Ishikawa (cell line): ENCODE results near the gene KIAA1755.

Source experiments
- CREB1 ChIP-seq: IDR thresholded peaks from 2 replicates; pipeline ENCODE4 v1.6.1; 2012; ENCODE audit warnings: low read depth
- EGR1 ChIP-seq: IDR thresholded peaks from 2 replicates; pipeline ENCODE4 v1.6.1; 2012
- EP300 ChIP-seq: IDR thresholded peaks from 2 replicates; pipeline ENCODE4 v1.6.1; 2012; ENCODE audit warnings: borderline replicate concordance
- FOXM1 ChIP-seq: IDR thresholded peaks from 2 replicates; pipeline ENCODE4 v1.6.1; 2012; ENCODE audit warnings: low read depth, borderline replicate concordance
- NFIC ChIP-seq: IDR thresholded peaks from 2 replicates; pipeline ENCODE4 v1.6.1; 2012
- RAD21 ChIP-seq: IDR thresholded peaks from 2 replicates; pipeline ENCODE4 v1.6.1; 2012; ENCODE audit warnings: low read depth
- TAF1 ChIP-seq: IDR thresholded peaks from 2 replicates; pipeline ENCODE4 v1.6.1; 2012; ENCODE audit warnings: low read depth, mild to moderate bottlenecking
- TCF12 ChIP-seq: IDR thresholded peaks from 2 replicates; pipeline ENCODE4 v1.6.1; 2012; ENCODE audit warnings: low read depth
- TEAD4 ChIP-seq: IDR thresholded peaks from 2 replicates; pipeline ENCODE4 v1.6.1; 2012
- ZBTB7A ChIP-seq: IDR thresholded peaks from 2 replicates; pipeline ENCODE4 v1.6.1; 2012; ENCODE audit warnings: low read depth
- TF ChIP-seq, protein P1 (sequence below): IDR thresholded peaks from 2 replicates; pipeline ENCODE4 v1.6.1; 2012
- TF ChIP-seq, protein P2 (sequence below): IDR thresholded peaks from 2 replicates; pipeline ENCODE4 v1.6.1; 2012; ENCODE audit warnings: low read depth, mild to moderate bottlenecking
- TF ChIP-seq, protein P3 (sequence below): IDR thresholded peaks from 2 replicates; pipeline ENCODE4 v1.6.1; 2012

KIAA1755 gene

DNA sequence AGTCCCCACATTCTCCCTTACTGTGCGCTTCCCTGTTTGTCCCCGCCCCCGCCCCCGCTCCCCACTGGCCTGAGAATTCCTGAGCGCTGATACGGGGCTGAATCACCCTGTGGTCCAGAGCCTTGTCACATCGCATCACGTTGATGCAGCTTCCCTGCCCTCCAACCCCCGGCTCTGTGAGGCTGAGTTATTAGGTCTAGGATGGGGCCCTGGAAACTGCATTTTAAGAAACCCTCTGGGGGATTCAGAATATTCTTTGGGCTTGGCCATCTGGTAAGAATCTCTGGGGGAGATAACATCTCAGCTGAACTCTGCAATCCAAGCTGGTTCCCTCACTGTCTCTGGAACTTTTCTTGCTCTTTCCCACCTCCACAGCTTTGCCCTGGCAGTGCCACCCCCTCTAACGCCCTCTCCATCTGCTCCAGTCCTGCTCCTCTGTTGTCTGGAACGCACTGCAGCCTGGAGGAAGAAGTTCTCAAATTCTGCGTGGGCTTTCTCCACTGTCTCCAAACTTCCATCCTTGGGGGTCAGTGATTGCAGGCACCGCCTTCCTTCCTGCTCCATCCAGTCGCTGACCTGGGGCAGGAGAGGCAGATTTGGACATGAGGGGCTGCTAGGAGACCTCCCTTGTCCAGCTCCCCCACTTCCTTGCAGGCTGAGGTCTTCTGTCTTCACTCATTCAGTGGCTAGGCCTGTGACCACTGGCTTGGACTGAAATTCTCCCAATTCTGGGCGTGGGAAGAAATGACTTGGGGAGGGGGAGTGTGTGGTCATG lies 42.6 kb downstream of the KIAA1755 start:
- TF ChIP-seq EP300 (no peak), TEAD4 (0 out of 2 replicates have a peak, but pooled peaks have one; percentile 11)

DNA sequence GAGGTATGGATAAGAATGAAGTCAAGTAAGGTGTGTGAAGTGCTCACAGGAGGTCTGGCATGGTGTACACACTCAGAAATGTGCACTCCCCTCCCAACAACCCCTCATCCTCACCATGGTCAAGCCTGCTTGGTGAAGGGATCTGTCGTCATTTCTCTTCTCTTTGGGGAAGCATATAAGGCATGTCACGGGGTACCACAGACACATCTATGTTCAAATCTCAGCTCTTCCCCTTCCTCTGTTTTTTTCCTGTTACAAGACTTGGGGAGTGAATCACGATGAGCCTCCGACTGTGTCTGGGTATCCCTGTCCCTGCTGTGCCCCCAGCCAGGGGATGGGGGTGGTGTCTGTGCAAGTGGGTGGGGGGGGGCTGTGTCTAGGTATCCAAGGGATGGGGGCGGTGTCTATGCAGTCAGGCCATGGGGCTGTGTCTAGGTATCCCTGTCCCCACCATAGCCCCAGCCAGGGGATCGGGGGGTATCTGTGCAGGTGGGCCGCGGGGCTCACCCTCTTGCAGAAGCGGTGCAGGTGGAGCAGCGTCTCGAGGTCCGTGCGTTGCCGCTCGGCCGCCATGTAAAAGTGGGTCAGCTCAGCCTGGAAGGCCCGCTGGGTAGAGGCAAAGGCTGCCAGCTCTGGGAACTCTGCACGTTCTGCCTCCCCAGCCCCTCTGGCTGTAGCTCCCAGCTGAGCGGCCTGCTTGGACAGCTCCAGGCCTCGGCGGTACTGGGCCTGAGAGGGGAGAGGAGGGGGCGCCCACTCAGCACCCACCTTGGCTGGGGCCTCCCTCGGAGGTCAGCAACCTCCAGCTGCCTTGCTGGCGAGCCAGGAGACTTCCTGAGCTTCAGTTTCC lies 43.6 kb downstream of the KIAA1755 start:
- no peak for TF ChIP-seq TCF12

DNA sequence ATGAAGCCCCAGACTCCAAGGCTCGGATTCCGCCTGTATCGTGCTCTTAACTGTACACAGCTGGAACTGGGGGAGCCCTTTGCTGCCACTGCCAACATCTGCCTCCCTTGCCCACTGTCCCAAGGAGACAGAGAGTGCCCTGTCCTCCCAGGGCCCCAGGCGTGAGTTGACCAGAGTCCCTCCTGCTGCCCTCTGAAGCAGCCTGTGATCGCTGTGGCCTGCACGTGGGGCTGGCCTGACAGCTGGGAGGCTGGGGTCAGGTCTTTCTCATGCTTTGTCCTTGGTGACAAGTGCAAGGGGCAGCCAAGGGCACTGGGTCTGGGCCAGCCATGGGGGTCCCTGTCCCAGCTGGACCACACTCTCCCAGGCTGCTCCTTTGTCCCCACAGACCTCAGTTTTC lies 44.3 kb downstream of the KIAA1755 start:
- TF ChIP-seq TCF12, result no peak
- no peak for TF ChIP-seq CREB1

DNA sequence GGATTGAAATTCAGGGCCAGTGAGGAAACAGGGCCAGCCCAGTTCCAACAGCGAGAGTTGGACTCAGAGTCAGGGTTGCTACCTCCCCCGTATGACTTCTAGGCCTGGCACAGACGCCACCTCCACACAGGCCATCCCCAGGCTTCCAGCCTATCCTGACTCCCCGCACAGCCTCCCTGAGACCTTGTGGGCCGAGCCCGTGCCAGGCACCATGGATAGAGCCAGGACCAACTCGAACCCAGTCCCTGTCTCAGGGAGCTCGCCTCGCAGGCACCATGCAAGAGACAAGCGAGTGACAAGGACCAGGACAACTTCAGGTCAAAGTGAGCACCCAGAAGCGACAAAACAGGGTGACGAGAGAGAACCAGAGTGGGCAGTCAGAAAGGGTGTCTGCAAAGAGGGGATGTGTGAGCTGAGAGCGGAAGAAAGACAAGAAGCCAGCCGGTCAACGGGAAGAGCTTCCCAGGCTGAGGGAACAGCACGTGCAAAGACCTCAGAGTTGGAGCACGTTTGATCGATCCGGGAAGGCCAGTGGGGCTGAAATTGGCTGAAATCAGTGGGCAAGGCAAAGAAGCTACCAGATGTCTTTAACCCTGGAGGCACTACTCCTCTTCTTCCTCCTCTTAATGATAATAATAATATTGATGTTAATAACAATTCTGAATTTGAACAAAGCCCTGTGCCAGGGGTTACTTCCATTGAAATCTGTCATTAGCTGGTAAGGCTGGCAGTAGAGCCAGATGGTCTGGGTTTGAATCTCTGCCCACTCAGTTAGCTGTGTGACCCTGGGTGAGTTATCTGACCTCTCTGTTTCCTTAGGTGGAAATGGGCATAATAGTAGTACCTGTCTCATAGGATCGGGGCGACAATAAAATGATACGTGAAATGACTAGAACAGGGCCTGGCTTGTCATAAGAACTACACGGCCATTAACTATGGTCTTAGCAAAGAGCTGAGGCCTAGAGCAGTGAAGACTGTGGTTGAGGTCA lies 45.0 kb downstream of the KIAA1755 start:
- TF ChIP-seq RAD21, result no peak
- TF ChIP-seq, protein P1, sequence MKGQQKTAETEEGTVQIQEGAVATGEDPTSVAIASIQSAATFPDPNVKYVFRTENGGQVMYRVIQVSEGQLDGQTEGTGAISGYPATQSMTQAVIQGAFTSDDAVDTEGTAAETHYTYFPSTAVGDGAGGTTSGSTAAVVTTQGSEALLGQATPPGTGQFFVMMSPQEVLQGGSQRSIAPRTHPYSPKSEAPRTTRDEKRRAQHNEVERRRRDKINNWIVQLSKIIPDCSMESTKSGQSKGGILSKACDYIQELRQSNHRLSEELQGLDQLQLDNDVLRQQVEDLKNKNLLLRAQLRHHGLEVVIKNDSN, result no peak
- TF ChIP-seq, protein P2, sequence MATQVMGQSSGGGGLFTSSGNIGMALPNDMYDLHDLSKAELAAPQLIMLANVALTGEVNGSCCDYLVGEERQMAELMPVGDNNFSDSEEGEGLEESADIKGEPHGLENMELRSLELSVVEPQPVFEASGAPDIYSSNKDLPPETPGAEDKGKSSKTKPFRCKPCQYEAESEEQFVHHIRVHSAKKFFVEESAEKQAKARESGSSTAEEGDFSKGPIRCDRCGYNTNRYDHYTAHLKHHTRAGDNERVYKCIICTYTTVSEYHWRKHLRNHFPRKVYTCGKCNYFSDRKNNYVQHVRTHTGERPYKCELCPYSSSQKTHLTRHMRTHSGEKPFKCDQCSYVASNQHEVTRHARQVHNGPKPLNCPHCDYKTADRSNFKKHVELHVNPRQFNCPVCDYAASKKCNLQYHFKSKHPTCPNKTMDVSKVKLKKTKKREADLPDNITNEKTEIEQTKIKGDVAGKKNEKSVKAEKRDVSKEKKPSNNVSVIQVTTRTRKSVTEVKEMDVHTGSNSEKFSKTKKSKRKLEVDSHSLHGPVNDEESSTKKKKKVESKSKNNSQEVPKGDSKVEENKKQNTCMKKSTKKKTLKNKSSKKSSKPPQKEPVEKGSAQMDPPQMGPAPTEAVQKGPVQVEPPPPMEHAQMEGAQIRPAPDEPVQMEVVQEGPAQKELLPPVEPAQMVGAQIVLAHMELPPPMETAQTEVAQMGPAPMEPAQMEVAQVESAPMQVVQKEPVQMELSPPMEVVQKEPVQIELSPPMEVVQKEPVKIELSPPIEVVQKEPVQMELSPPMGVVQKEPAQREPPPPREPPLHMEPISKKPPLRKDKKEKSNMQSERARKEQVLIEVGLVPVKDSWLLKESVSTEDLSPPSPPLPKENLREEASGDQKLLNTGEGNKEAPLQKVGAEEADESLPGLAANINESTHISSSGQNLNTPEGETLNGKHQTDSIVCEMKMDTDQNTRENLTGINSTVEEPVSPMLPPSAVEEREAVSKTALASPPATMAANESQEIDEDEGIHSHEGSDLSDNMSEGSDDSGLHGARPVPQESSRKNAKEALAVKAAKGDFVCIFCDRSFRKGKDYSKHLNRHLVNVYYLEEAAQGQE, result peak; percentile 40; the same call in 1 of the 2 replicates
- TF ChIP-seq TCF12, result no peak
- TF ChIP-seq EGR1, result no peak
- TF ChIP-seq FOXM1, result no peak
- no peak for TF ChIP-seq TAF1

DNA sequence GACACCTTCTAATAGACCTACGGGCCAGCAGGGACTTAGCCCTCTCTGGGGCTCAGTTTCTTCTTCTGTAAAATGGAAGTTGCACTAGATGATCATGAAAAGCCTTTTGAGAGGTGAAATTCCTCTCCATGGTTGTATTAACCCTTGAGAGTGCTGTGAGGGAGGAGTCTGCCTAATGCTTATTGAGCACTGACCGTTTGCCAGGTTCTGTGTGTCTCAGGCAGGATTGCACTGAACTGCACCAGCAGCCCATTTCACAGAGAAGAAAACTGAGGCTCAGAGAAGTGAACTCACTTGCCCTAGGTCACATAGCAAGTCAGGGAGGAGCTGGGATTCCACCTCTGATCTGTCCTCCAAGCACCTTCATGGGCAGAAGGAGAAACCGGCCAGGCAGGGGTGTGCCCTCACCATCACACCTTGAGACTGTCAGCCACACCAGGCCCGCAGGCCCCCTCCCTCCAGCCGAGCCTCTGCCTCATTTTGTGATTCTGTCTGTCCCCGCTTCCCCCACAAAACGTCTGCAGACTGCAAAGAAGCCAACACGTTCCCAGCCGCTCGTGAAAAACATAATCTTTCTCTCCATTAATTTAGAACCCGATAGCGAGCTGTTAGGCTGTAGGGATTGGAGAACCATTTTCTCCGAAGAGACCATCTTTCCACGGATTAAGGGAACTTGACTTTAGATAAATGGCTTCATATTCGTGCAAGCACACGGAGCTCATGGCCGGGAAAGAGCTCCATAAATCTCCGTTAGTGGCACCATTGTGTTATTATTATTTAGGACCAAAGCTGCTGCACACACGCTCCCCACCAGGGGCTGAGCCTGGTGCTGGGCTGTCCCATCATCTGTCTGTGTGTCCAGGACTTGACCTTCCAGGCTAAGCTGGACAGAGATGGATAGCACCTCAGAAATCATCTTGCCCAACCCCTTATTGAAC lies 46.0 kb downstream of the KIAA1755 start:
- TF ChIP-seq TCF12 (no peak), RAD21 (no peak), TAF1 (no peak), FOXM1 (no peak), NFIC (no peak), ZBTB7A (no peak), CREB1 (no peak), TEAD4 (no peak), EP300 (no peak)
- TF ChIP-seq, protein P1, result no peak
- TF ChIP-seq, protein P2, result no peak
- TF ChIP-seq, protein P3, sequence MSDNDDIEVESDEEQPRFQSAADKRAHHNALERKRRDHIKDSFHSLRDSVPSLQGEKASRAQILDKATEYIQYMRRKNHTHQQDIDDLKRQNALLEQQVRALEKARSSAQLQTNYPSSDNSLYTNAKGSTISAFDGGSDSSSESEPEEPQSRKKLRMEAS, result no peak
